ENCODE results near the gene YTHDF1.

DNA sequence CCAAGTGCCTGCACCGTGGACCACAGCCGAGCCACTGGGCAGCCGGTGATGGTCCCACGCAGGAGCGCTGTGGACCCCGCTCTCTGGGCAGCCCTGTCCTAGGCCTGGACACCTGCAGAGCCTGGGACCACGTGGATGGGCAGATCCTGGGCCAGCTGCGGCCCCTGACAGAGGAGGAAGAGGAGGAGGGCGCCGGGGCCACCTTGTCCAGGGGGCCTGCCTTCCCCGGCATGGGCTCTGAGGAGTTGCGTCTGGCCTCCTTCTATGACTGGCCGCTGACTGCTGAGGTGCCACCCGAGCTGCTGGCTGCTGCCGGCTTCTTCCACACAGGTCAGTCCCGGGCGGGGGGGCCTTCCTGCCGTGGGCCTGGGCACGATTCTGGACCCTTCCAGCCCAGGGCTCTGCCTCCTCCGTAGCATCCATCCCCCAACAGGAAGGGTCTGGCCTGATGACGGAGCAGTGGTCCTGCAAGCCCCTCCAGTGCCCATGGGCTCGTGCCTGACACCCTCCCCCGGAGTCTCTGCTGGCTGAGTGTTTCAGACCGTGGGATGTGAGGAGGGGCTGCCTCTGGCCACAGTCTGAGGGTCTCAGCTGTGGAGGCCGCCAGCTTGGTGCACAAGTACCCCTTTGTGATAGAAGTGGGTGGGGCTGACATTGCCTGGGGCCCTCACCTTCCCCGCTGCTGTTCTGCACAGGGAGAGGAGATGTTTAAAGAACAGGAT, 20.3 kb upstream of the YTHDF1 start:
- TF ChIP-seq, protein P1, sequence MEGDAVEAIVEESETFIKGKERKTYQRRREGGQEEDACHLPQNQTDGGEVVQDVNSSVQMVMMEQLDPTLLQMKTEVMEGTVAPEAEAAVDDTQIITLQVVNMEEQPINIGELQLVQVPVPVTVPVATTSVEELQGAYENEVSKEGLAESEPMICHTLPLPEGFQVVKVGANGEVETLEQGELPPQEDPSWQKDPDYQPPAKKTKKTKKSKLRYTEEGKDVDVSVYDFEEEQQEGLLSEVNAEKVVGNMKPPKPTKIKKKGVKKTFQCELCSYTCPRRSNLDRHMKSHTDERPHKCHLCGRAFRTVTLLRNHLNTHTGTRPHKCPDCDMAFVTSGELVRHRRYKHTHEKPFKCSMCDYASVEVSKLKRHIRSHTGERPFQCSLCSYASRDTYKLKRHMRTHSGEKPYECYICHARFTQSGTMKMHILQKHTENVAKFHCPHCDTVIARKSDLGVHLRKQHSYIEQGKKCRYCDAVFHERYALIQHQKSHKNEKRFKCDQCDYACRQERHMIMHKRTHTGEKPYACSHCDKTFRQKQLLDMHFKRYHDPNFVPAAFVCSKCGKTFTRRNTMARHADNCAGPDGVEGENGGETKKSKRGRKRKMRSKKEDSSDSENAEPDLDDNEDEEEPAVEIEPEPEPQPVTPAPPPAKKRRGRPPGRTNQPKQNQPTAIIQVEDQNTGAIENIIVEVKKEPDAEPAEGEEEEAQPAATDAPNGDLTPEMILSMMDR (IDR thresholded peaks at IDR 0.05): no peak
- TF ChIP-seq POLR2A (IDR thresholded peaks at IDR 0.05): no peak
